Islet of Langerhans (tissue), 1 donor: ENCODE measurements around the gene MDM2.
"Not testable (repeated sequence)": the region's sequence is repeated elsewhere in the genome, so short reads cannot be mapped to it uniquely, and the experiment has no call there.

Source experiments
- FAIRE-seq: peaks from one replicate; lab custom pipeline; 2011; peaks lifted over from hg19 to GRCh38; lab: Jason Lieb, UNC

Gene MDM2

GRCh38 chr12:68786929-68787328, 21.0 kb upstream of the MDM2 start:
- FAIRE-seq, result no peak

- FAIRE-seq, result no peak
These were observed 19.3 kb upstream of the MDM2 start for GRCh38 chr12:68788554-68789143.

GRCh38 chr12:68789144-68789878, 18.7 kb upstream of the MDM2 start:
- no peak for FAIRE-seq

GRCh38 chr12:68790081-68790951, 17.7 kb upstream of the MDM2 start:
- FAIRE-seq, result no peak

GRCh38 chr12:68790952-68791234, 17.1 kb upstream of the MDM2 start:
- FAIRE-seq, result no peak

GRCh38 chr12:68791897-68792481, 16.0 kb upstream of the MDM2 start:
- no peak for FAIRE-seq

GRCh38 chr12:68792952-68793351, 15.0 kb upstream of the MDM2 start:
- no peak for FAIRE-seq

GRCh38 chr12:68793436-68793835, 14.5 kb upstream of the MDM2 start:
- FAIRE-seq, result no peak

GRCh38 chr12:68793975-68794652, 13.9 kb upstream of the MDM2 start:
- no peak for FAIRE-seq

GRCh38 chr12:68794653-68795251, 13.2 kb upstream of the MDM2 start:
- no peak for FAIRE-seq

GRCh38 chr12:68796399-68796798, 11.6 kb upstream of the MDM2 start:
- no peak for FAIRE-seq

GRCh38 chr12:68798882-68799234, 9.1 kb upstream of the MDM2 start:
- no peak for FAIRE-seq

- no peak for FAIRE-seq
These were observed 7.7 kb upstream of the MDM2 start for GRCh38 chr12:68800294-68800693.

GRCh38 chr12:68801124-68801523, 6.9 kb upstream of the MDM2 start:
- not testable (repeated sequence) for FAIRE-seq

GRCh38 chr12:68802372-68802745, 5.6 kb upstream of the MDM2 start:
- not testable (repeated sequence) for FAIRE-seq

- not testable (repeated sequence) for FAIRE-seq
These were observed 4.9 kb upstream of the MDM2 start for GRCh38 chr12:68802911-68803651.

GRCh38 chr12:68803948-68804656, 3.9 kb upstream of the MDM2 start:
- FAIRE-seq, result no peak

- FAIRE-seq, result no peak
These were observed 3.1 kb upstream of the MDM2 start for GRCh38 chr12:68804657-68805591.

- no peak for FAIRE-seq
These were observed 2.3 kb upstream of the MDM2 start for GRCh38 chr12:68805592-68806120.
